HepG2 (cell line): ENCODE data around the gene B4GALT5. TPM values are rescaled to one million over a fixed set of nuclear protein-coding genes. Genes with fewer than 3 reads are reported as not detected.

ENCODE experiments used
- BRCA1 ChIP-seq: sonication (generic); formaldehyde crosslinking; IDR thresholded peaks from 2 replicates; pipeline ENCODE4 v1.4.0; 2020; ENCODE audit warnings: missing genetic modification reagents
- FOXA3 ChIP-seq: IDR thresholded peaks from 2 replicates; pipeline ENCODE4 v1.6.1; 2016; ENCODE audit warnings: missing genetic modification reagents, missing compliant biosample characterization
- HNRNPK ChIP-seq: fragments of 200-400 bp; formaldehyde crosslinking; IDR thresholded peaks from 2 replicates; pipeline ENCODE4 v1.6.1; 2018; ENCODE audit warnings: low read length, low read depth, moderate library complexity, mild to moderate bottlenecking; ENCODE audit not compliant: poor library complexity, severe bottlenecking
- IKZF1 ChIP-seq: fragments of 450-650 bp; IDR thresholded peaks from 2 replicates; pipeline ENCODE4 v1.7.1; 2016
- MAFF ChIP-seq: IDR thresholded peaks from 2 replicates; pipeline ENCODE4 v1.6.1; 2011; ENCODE audit warnings: low read depth, low read length, improper control_type of control experiment
- RFX3 ChIP-seq: IDR thresholded peaks from 2 replicates; pipeline ENCODE4 v1.6.1; 2016; ENCODE audit warnings: missing biosample characterization, missing genetic modification reagents
- SALL1 ChIP-seq: sonication (generic); formaldehyde crosslinking; IDR thresholded peaks from 2 replicates; pipeline ENCODE4 v1.8.0; 2022; ENCODE audit warnings: mild to moderate bottlenecking, missing genetic modification reagents
- SALL2 ChIP-seq: sonication (generic); formaldehyde crosslinking; IDR thresholded peaks from 2 replicates; pipeline ENCODE4 v1.8.1; 2023; ENCODE audit warnings: mild to moderate bottlenecking, missing genetic modification reagents, inconsistent platforms
- SMAD3 ChIP-seq: sonication (generic); formaldehyde crosslinking; IDR thresholded peaks from 2 replicates; pipeline ENCODE4 v1.4.0; 2020; ENCODE audit warnings: missing genetic modification reagents
- SP140L ChIP-seq: sonication (generic); formaldehyde crosslinking; IDR thresholded peaks from 2 replicates; pipeline ENCODE4 v1.4.0; 2020; ENCODE audit warnings: missing genetic modification reagents, borderline replicate concordance
- ZC3H4 ChIP-seq: sonication (generic); formaldehyde crosslinking; IDR thresholded peaks from 2 replicates; pipeline ENCODE4 v1.4.0; 2020; ENCODE audit warnings: missing genetic modification reagents, borderline replicate concordance
- ZKSCAN8 ChIP-seq: IDR thresholded peaks from 2 replicates; pipeline ENCODE4 v1.6.1; 2016; ENCODE audit warnings: borderline replicate concordance, missing genetic modification reagents, missing compliant biosample characterization
- ZNF329 ChIP-seq: sonication (generic); formaldehyde crosslinking; IDR thresholded peaks from 2 replicates; pipeline ENCODE4 v1.9.0; 2021; ENCODE audit warnings: low read depth, mild to moderate bottlenecking, missing genetic modification reagents
- ZNF556 ChIP-seq: sonication (generic); formaldehyde crosslinking; IDR thresholded peaks from 2 replicates; pipeline ENCODE4 v1.4.0; 2020; ENCODE audit warnings: mild to moderate bottlenecking, missing genetic modification reagents, borderline replicate concordance
- ZNF563 ChIP-seq: sonication (generic); formaldehyde crosslinking; IDR thresholded peaks from 2 replicates; pipeline ENCODE4 v1.8.0; 2022; ENCODE audit warnings: mild to moderate bottlenecking, moderate library complexity, missing genetic modification reagents
- ZNF629 ChIP-seq: sonication (generic); formaldehyde crosslinking; conservative IDR thresholded peaks from 2 replicates; pipeline ENCODE4 v1.5.0; 2020; ENCODE audit warnings: missing genetic modification reagents
- ZNF790 ChIP-seq: sonication (generic); formaldehyde crosslinking; IDR thresholded peaks from 2 replicates; pipeline ENCODE4 v1.8.0; 2022; ENCODE audit warnings: missing genetic modification reagents, mild to moderate bottlenecking, borderline replicate concordance
- ZNF839 ChIP-seq: sonication (generic); formaldehyde crosslinking; IDR thresholded peaks from 2 replicates; pipeline ENCODE4 v1.4.0; 2020; ENCODE audit warnings: missing genetic modification reagents, mild to moderate bottlenecking, borderline replicate concordance
- polyA plus RNA-seq, 8 experiments: library from polyadenylated mRNA; depleted of rRNA in 3 of 8; stranded (reverse) in 7 of 8; unstranded in 1 of 8; fragments of >200 nt; fragmentation: Illumina TruSeq in 4 of 8; extraction: Trizol in 4 of 8; gene quantifications; 2 replicates each; pipeline versions ENCODE4 v1.2.1 to v1.2.3, GENCODE V29; 2011 to 2016; ENCODE audit warnings: low read depth in 4 of 8, missing spikeins in 1 of 8, mixed read lengths in 1 of 8; ENCODE audit not compliant: insufficient read depth in 1 of 8
- total RNA-seq, 5 experiments: library from RNA; depleted of rRNA; stranded (reverse); fragments of >200 nt; fragmentation: Illumina TruSeq; extraction: Trizol; gene quantifications; 2 replicates each; pipeline ENCODE4 v1.2.3, GENCODE V29; 2016; ENCODE audit warnings: low read depth in 1 of 5
- TF ChIP-seq, protein P1 (sequence below): sonication (generic); formaldehyde crosslinking; IDR thresholded peaks from 2 replicates; pipeline ENCODE4 v1.9.0; 2022; ENCODE audit warnings: missing genetic modification reagents, mild to moderate bottlenecking, borderline replicate concordance
- TF ChIP-seq, protein P2 (sequence below): sonication (generic); formaldehyde crosslinking; conservative IDR thresholded peaks from 2 replicates; pipeline ENCODE4 v1.8.0; 2022; ENCODE audit warnings: mild to moderate bottlenecking, moderate library complexity, missing genetic modification reagents
- TF ChIP-seq, protein P3 (sequence below): sonication (generic); formaldehyde crosslinking; IDR thresholded peaks from 2 replicates; pipeline ENCODE4 v1.4.0; 2020; ENCODE audit warnings: missing genetic modification reagents
- TF ChIP-seq, protein P4 (sequence below): sonication (generic); formaldehyde crosslinking; IDR thresholded peaks from 2 replicates; pipeline ENCODE4 v1.4.0; 2020; ENCODE audit warnings: missing genetic modification reagents, borderline replicate concordance
- TF ChIP-seq, protein P5 (sequence below): sonication (generic); formaldehyde crosslinking; IDR thresholded peaks from 2 replicates; pipeline ENCODE4 v1.8.0; 2022; ENCODE audit warnings: missing genetic modification reagents, mild to moderate bottlenecking, inconsistent platforms, borderline replicate concordance

Gene B4GALT5
- total and polyA plus RNA-seq, 2 of the 13 experiments (the other 11 are each of a cell fraction or from before 2014, with no cell fraction given) = 27.3 to 30.9 TPM

DNA sequence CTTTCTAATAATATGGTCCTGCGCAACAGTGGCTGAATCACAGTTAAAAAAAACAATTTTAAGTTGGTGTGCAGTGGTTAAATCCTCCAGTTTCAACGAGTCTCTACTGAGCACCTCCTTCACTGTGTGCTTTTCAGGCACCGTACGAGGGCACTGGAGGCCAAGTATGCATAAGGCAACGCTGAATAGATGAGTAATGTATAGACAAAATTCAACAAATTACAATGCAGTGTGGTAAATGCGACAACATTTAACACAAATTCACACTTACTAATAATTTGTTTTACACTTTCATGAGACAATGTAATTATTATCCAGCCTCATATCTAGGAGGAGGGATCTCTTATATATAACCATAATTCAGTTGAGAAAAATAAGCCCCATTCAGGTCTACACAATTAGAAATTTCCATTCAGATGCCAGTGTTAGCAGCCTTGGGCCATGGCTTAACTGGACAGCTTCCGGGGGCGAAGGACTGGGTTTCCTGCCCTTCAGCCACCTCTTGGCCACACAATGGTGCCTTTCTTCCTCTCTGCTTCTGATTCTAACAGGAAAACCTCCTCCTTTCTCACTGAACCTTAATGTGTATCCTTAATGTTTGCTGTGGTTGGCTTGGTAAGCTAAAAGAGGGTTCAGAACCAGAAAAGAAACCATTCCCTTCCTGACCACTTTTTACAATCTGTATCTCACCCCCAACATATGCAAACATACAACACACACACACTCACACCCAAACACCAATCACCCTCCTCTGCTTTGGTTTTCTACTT lies 51.9 kb downstream of the B4GALT5 start (continued):
- TF ChIP-seq ZNF329 (CRISPR knock-in tag) (no peak), ZNF790 (no peak), HNRNPK (no peak), SALL2 (CRISPR knock-in tag) (no peak), SP140L (no peak), FOXA3 (CRISPR knock-in tag) (peak; percentile 22; the same call in 1 of the 2 replicates), IKZF1 (no peak), MAFF (no peak), ZNF629 (no peak), RFX3 (CRISPR knock-in tag) (no peak), ZNF839 (CRISPR knock-in tag) (no peak), BRCA1 (CRISPR knock-in tag) (no peak), ZC3H4 (no peak), ZKSCAN8 (CRISPR knock-in tag) (no peak), SMAD3 (CRISPR knock-in tag) (no peak), ZNF563 (CRISPR knock-in tag) (no peak), ZNF556 (CRISPR knock-in tag) (no peak), SALL1 (CRISPR knock-in tag) (peak; percentile 19; the same call in 1 of the 2 replicates)
- TF ChIP-seq, protein P1, sequence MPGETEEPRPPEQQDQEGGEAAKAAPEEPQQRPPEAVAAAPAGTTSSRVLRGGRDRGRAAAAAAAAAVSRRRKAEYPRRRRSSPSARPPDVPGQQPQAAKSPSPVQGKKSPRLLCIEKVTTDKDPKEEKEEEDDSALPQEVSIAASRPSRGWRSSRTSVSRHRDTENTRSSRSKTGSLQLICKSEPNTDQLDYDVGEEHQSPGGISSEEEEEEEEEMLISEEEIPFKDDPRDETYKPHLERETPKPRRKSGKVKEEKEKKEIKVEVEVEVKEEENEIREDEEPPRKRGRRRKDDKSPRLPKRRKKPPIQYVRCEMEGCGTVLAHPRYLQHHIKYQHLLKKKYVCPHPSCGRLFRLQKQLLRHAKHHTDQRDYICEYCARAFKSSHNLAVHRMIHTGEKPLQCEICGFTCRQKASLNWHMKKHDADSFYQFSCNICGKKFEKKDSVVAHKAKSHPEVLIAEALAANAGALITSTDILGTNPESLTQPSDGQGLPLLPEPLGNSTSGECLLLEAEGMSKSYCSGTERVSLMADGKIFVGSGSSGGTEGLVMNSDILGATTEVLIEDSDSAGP (CRISPR knock-in tag) = no peak
- TF ChIP-seq, protein P2, sequence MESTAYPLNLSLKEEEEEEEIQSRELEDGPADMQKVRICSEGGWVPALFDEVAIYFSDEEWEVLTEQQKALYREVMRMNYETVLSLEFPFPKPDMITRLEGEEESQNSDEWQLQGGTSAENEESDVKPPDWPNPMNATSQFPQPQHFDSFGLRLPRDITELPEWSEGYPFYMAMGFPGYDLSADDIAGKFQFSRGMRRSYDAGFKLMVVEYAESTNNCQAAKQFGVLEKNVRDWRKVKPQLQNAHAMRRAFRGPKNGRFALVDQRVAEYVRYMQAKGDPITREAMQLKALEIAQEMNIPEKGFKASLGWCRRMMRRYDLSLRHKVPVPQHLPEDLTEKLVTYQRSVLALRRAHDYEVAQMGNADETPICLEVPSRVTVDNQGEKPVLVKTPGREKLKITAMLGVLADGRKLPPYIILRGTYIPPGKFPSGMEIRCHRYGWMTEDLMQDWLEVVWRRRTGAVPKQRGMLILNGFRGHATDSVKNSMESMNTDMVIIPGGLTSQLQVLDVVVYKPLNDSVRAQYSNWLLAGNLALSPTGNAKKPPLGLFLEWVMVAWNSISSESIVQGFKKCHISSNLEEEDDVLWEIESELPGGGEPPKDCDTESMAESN (CRISPR knock-in tag) = no peak
- TF ChIP-seq, protein P3, sequence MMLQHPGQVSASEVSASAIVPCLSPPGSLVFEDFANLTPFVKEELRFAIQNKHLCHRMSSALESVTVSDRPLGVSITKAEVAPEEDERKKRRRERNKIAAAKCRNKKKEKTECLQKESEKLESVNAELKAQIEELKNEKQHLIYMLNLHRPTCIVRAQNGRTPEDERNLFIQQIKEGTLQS (CRISPR knock-in tag) = no peak
- TF ChIP-seq, protein P4, sequence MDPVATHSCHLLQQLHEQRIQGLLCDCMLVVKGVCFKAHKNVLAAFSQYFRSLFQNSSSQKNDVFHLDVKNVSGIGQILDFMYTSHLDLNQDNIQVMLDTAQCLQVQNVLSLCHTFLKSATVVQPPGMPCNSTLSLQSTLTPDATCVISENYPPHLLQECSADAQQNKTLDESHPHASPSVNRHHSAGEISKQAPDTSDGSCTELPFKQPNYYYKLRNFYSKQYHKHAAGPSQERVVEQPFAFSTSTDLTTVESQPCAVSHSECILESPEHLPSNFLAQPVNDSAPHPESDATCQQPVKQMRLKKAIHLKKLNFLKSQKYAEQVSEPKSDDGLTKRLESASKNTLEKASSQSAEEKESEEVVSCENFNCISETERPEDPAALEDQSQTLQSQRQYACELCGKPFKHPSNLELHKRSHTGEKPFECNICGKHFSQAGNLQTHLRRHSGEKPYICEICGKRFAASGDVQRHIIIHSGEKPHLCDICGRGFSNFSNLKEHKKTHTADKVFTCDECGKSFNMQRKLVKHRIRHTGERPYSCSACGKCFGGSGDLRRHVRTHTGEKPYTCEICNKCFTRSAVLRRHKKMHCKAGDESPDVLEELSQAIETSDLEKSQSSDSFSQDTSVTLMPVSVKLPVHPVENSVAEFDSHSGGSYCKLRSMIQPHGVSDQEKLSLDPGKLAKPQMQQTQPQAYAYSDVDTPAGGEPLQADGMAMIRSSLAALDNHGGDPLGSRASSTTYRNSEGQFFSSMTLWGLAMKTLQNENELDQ (CRISPR knock-in tag) = no peak
- TF ChIP-seq, protein P5, sequence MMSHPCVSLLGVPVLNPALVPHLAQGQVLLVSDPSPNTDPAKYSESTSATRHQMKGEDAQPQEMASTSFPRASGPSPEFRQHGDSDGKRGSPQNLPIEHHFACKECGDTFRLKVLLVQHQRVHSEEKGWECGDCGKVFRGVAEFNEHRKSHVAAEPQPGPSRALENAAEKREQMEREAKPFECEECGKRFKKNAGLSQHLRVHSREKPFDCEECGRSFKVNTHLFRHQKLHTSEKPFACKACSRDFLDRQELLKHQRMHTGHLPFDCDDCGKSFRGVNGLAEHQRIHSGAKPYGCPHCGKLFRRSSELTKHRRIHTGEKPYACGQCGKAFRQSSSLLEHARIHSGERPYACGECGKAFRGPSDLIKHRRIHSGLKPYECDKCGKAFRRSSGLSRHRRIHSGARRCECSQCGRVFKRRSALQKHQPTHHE (CRISPR knock-in tag) = no peak
